Astrocyte of the cerebellum (primary cell): Measurements from ENCODE around the gene ZWILCH.

ENCODE experiments used
- DNase-seq: peaks from one replicate; pipeline ENCODE4 v3.0.0-alpha.2; 2011; ENCODE audit warnings: low read depth
- H3K4me3 ChIP-seq: 2 replicates; pipeline ENCODE4 v1.5.1; 2011; ENCODE audit warnings: mild to moderate bottlenecking, low read depth, low read length, moderate library complexity
- CTCF ChIP-seq: IDR thresholded peaks from 2 replicates; pipeline ENCODE4 v1.5.1; 2012; ENCODE audit warnings: low read length, low read depth, moderate library complexity, mild to moderate bottlenecking; ENCODE audit errors: missing control alignments
- in situ Hi-C: cut with HindIII; loops from 2 replicates; pipeline ENCODE4 v1.10.0; 2017; ENCODE audit warnings: low sequenced_read_pairs

ZWILCH gene

GRCh38 chr15:66572146-66572545, 67.0 kb downstream of the ZWILCH start:
- TF ChIP-seq CTCF, result no peak
- DNase-seq, result no peak
- no peak overlapping the region for H3K4me3 ChIP-seq
- in situ Hi-C loops, result no loop called here

GRCh38 chr15:66573348-66573718, 68.2 kb downstream of the ZWILCH start:
- no peak overlapping the region for H3K4me3 ChIP-seq
- TF ChIP-seq CTCF, result no peak
- DNase-seq, result no peak
- in situ Hi-C loops, result no loop called here

- no peak overlapping the region for H3K4me3 ChIP-seq
- in situ Hi-C loops, result no loop called here
- DNase-seq, result peak; percentile 78
- TF ChIP-seq CTCF, result no peak
Measured at GRCh38 chr15:66573719-66574595, 68.8 kb downstream of the ZWILCH start.

- H3K4me3 ChIP-seq, result no peak overlapping the region
- no peak for TF ChIP-seq CTCF
- no peak for DNase-seq
- in situ Hi-C loops, result no loop called here
Measured at GRCh38 chr15:66574596-66574950, 69.4 kb downstream of the ZWILCH start.

- in situ Hi-C loops, result loop anchor here (5.0 kb wide), 1 partner anchor 76 kb away; the partner anchor contains the start of gene RPL4
- TF ChIP-seq CTCF, result no peak
- no peak for DNase-seq
- no peak overlapping the region for H3K4me3 ChIP-seq
Measured at GRCh38 chr15:66578286-66578875, 73.3 kb downstream of the ZWILCH start.

GRCh38 chr15:66580643-66581042, 75.5 kb downstream of the ZWILCH start:
- in situ Hi-C loops, result no loop called here
- peak; percentile 13 for DNase-seq
- no peak for TF ChIP-seq CTCF
- no peak overlapping the region for H3K4me3 ChIP-seq
